Central memory CD8-positive, alpha-beta T cell (primary cell): ENCODE results near the gene XXYLT1.

Experiments
- ATAC-seq: fragments of 150-1000 bp; cut with Tn5 transposase; replicated peaks from 2 replicates; pipeline ENCODE4 v1.10.0; 2022; ENCODE audit warnings: mild to moderate bottlenecking, moderate FRiP score, moderate number of reproducible peaks; ENCODE audit not compliant: poor library complexity, severe bottlenecking; ENCODE audit errors: extremely low read depth
- DNase-seq, 2 donors: peaks; one replicate each; pipeline ENCODE4 v3.0.0; 2021; ENCODE audit warnings: low spot score in 2 of 2
- H3K27ac Mint-ChIP-seq: one replicate; pipeline ENCODE4 v1.8.0; 2022; ENCODE audit warnings: low read depth, mild to moderate bottlenecking, moderate library complexity, mixed read lengths
- H3K27me3 Mint-ChIP-seq: one replicate; pipeline ENCODE4 v1.8.0; 2022; ENCODE audit warnings: mixed read lengths
- H3K36me3 Mint-ChIP-seq: one replicate; pipeline ENCODE4 v1.8.0; 2022; ENCODE audit warnings: mild to moderate bottlenecking, moderate library complexity, mixed read lengths; ENCODE audit not compliant: insufficient read depth
- H3K4me1 Mint-ChIP-seq: one replicate; pipeline ENCODE4 v1.8.0; 2022; ENCODE audit warnings: mixed read lengths
- H3K4me3 Mint-ChIP-seq: one replicate; pipeline ENCODE4 v1.8.0; 2022; ENCODE audit warnings: mild to moderate bottlenecking, moderate library complexity, mixed read lengths
- H3K9me3 Mint-ChIP-seq: one replicate; pipeline ENCODE4 v1.8.0; 2022; ENCODE audit warnings: mixed read lengths

The XXYLT1 gene

GRCh38 chr3:195023576-195023975 lies 247.4 kb downstream of the XXYLT1 start:
- ATAC-seq (no peak), DNase-seq (no peak)
- Mint-ChIP-seq H3K27me3 (peaks cover 45% of the 10 kb centered on the region), H3K27ac (no peak overlapping the region), H3K4me3 (no peak overlapping the region), H3K4me1 (no peaks in the 10 kb centered on the region), H3K9me3 (no peaks in the 10 kb centered on the region), H3K36me3 (peaks cover 2% of the 10 kb centered on the region)

GRCh38 chr3:195021692-195022091 lies 249.3 kb downstream of the XXYLT1 start:
- Mint-ChIP-seq H3K27me3 (peaks cover 45% of the 10 kb centered on the region), H3K9me3 (no peaks in the 10 kb centered on the region), H3K4me1 (no peaks in the 10 kb centered on the region), H3K27ac (no peak overlapping the region), H3K4me3 (no peak overlapping the region), H3K36me3 (peaks cover 2% of the 10 kb centered on the region)
- DNase-seq (no peak), ATAC-seq (no peak)

DNA sequence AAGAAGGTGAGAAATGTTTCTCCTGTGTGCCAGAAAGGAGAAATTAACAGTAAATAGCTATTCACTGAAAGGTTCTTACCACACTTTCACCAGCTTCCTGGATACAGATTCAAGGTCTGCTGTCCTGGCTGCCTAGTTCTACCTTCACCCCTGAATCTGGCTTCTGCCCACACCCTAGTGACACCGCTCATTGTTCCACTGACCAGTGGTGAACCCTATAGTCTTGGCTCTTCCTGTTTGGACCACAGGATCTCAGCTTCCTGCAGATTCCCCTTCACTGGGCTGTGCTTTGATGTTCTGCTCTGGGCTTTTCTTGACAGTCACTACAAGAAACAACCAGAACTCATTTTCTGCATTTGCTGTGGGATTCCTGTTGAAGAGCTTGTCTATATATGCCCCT lies 250.0 kb downstream of the XXYLT1 start:
- H3K4me1 Mint-ChIP-seq: no peaks in the 10 kb centered on the region
- ATAC-seq: no peak
- H3K9me3 Mint-ChIP-seq: no peaks in the 10 kb centered on the region
- no peak for DNase-seq
- no peak overlapping the region for H3K27ac Mint-ChIP-seq
- H3K4me3 Mint-ChIP-seq: no peak overlapping the region
- H3K27me3 Mint-ChIP-seq: peaks cover 45% of the 10 kb centered on the region
- peaks cover 2% of the 10 kb centered on the region for H3K36me3 Mint-ChIP-seq

DNA sequence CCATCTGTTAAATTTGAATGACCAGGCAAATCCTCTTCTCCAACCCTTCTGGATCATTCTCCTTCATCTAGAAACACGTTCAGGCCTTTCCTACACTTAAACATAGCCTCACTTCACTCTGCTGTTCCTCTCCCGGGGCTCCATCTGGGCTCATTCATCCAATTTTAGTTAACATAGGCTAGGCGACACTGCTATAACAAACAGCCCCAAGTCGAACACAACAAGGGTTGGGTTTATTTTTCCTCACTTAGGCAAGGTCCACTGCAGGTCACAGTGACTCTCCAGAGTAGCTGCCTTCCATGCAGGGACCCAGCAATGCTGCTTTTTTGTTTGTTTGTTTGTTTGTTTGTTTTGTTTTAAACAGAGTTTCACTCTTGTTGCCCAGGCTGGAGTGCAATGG lies 250.8 kb downstream of the XXYLT1 start:
- Mint-ChIP-seq H3K27ac (no peak overlapping the region), H3K36me3 (peaks cover 2% of the 10 kb centered on the region), H3K4me1 (no peaks in the 10 kb centered on the region), H3K27me3 (peaks cover 39% of the 10 kb centered on the region), H3K4me3 (no peak overlapping the region), H3K9me3 (no peaks in the 10 kb centered on the region)
- ATAC-seq (no peak), DNase-seq (no peak)

DNA sequence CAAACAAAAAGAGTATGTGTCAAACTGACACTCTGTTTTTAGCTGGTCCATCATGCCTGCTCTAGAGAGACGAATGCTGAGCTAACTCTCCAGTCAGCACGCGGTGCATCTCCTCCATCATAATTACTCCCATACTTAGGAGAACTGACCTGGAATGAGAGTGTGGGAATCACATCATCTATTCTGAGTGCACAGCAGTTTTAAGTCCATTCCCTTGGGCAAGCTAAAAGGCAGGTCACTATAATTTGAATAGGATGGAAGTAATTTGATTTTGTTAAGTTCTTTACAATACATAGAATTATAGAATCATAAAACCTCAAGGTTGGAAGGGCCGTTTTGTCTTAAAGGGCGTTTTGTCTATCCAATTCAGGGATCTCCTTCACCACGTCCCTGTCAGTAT lies 251.6 kb downstream of the XXYLT1 start:
- peaks cover 35% of the 10 kb centered on the region for H3K27me3 Mint-ChIP-seq
- H3K9me3 Mint-ChIP-seq: no peaks in the 10 kb centered on the region
- H3K27ac Mint-ChIP-seq: no peak overlapping the region
- H3K4me3 Mint-ChIP-seq: no peak overlapping the region
- no peak for DNase-seq
- peaks cover 2% of the 10 kb centered on the region for H3K36me3 Mint-ChIP-seq
- H3K4me1 Mint-ChIP-seq: peaks cover 6% of the 10 kb centered on the region
- no peak for ATAC-seq
